Astrocyte (in vitro differentiated cells and primary cell): ENCODE data around the gene MARK1.

ENCODE experiments used
- EZH2 ChIP-seq: IDR thresholded peaks from 2 replicates; pipeline ENCODE4 v1.6.1; 2012; ENCODE audit warnings: mild to moderate bottlenecking, low read length, inconsistent platforms; ENCODE audit not compliant: insufficient read depth
- TF ChIP-seq, protein P1 (sequence below): IDR thresholded peaks from 2 replicates; pipeline ENCODE4 v1.5.1; 2011; ENCODE audit warnings: low read depth, mild to moderate bottlenecking, inconsistent platforms, low read length, moderate library complexity; ENCODE audit not compliant: insufficient read depth

DNA sequence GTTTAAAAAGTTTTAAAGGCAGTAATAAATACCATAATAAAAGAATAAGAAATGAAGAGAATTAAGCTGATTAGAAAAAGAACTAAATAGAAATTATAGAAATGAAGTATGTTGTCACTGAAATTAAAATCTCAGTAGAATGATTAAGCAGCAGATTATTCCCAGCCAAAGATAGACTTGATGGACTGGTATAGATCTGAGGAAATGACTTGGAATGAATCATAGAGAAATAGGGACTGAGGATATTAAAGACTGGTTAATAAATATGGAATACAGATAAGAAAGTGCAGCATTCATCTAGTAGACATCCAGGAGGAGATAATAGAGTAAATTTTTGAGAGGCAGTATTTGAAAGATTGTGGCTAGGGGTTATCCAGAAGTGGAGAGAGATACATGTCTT is 28.7 kb downstream of the MARK1 start:
- TF ChIP-seq, protein P1, sequence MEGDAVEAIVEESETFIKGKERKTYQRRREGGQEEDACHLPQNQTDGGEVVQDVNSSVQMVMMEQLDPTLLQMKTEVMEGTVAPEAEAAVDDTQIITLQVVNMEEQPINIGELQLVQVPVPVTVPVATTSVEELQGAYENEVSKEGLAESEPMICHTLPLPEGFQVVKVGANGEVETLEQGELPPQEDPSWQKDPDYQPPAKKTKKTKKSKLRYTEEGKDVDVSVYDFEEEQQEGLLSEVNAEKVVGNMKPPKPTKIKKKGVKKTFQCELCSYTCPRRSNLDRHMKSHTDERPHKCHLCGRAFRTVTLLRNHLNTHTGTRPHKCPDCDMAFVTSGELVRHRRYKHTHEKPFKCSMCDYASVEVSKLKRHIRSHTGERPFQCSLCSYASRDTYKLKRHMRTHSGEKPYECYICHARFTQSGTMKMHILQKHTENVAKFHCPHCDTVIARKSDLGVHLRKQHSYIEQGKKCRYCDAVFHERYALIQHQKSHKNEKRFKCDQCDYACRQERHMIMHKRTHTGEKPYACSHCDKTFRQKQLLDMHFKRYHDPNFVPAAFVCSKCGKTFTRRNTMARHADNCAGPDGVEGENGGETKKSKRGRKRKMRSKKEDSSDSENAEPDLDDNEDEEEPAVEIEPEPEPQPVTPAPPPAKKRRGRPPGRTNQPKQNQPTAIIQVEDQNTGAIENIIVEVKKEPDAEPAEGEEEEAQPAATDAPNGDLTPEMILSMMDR: no peak
- no peak for TF ChIP-seq EZH2
